M059J (cell line): ENCODE measurements around the gene CCDC152. TPM values are rescaled to one million over a fixed set of nuclear protein-coding genes. Genes with fewer than 3 reads are reported as not detected.
A peak's percentile ranks its signal among the peaks of the same experiment; 100 is the strongest.
"Not testable (repeated sequence)": the region's sequence is repeated elsewhere in the genome, so short reads cannot be mapped to it uniquely, and the experiment has no call there.

Experiments used
- DNase-seq: peaks from one replicate; pipeline ENCODE4 v3.0.0-alpha.2; 2012; ENCODE audit warnings: low read depth
- total RNA-seq: library from RNA; depleted of rRNA; stranded (reverse); fragments of >200 nt; shearing (Covaris generic); gene quantifications from 2 replicates; pipeline ENCODE4 v1.2.3, GENCODE V29; 2014; rRNA removed

The CCDC152 gene
- total RNA-seq, 1 experiment from 2014 or later: 3.0 TPM

DNA sequence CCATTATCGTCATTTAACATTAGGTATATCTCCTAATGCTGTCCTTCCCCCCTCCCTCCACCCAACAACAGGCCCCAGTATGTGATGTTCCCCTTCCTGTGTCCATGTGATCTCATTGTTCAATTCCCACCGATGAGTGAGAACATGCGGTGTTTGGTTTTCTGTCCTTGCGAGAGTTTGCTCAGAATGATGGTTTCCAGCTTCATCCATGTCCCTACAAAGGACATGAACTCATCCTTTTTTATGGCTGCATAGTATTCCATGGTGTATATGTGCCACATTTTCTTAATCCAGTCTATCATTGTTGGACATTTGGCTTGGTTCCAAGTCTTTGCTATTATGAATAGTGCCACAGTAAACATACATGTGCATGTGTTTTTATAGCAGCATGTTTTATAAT is 87.8 kb downstream of the CCDC152 start:
- DNase-seq: not testable (repeated sequence)

DNA sequence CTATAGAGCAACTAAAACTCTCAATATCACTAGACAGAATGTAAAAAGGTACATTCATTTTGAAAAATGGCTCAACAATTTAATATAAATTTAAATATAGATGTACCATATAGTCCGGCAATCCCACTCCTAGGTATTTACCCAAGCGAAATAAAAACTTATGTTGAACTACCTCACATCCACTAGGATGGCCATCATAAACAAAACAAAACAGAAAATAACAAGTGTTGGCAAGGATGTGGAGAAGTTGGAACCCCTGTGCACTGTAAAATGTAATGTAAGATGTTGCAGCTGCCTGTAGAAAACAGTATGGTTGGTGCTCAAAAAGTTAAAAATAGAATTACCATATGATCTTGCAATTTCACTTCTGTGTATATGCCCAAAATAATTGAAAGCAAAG is 91.9 kb downstream of the CCDC152 start:
- no peak for DNase-seq

DNA sequence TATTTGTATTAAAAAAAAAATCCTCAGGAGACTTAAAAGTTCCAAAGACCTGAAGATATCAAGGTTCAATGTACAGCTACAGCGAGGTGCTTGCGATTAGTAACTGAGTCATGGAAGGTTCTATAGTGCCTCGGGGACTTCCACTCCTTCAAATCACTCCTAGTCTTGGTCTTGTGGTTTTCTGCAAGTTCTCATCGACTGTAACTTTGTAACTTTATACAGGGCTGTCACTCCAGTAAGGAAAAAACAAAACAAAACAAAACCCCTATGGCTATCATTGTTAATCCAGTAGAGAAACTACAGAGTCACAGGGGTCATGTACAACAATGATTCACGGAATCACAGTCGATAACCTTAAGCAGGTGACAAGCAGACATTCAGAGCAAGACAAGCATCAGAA is 94.9 kb downstream of the CCDC152 start:
- peak; percentile 82 for DNase-seq

Other genes with a start within 250 kb of the CCDC152 start
- gene SELENOP, start 55.1 kb downstream of the CCDC152 start, total RNA-seq: 20.1 and 45.1 TPM in 2 replicates